ENCODE measurements around the gene TCF4.

- no peak for TF ChIP-seq CTCF (IDR thresholded peaks at IDR 0.05; ENCODE audit: insufficient read depth, low read length)
- TF ChIP-seq POLR2AphosphoS5 (IDR thresholded peaks at IDR 0.05; ENCODE audit: low read depth) = no peak
Observed at GRCh38 chr18:55547705-55548056, 40.3 kb downstream of the TCF4 start.

Data from HL-60 (cell line).